Left ventricle myocardium superior (tissue), 1 donor: ENCODE results near the gene TOX2. TPM values are rescaled to one million over a fixed set of nuclear protein-coding genes. Genes with fewer than 3 reads are reported as not detected.

Source experiments
- ATAC-seq: fragments of 200-7000 bp; cut with Tn5 transposase; one replicate; pipeline ENCODE4 v1.9.1; 2020; ENCODE audit warnings: mild to moderate bottlenecking, moderate library complexity
- DNase-seq: peaks from one replicate; pipeline ENCODE4 v3.0.0-alpha.2; 2020
- intact Hi-C: fragments of 100-400 bp; cut with micrococcal nuclease; formaldehyde crosslinking; loops from one replicate; pipeline ENCODE4 v1.11.0; 2022
- total RNA-seq: library from RNA; stranded (reverse); fragmentation: NEBNext Ultra II Directional; extraction: Animal tissue kit (Norgen Biotek cat#: 25700); gene quantifications from one replicate; pipeline ENCODE4 v1.2.1, GENCODE V29; 2021
- donor health status: DM: no; HTN: yes; CAD: no; lungs with severe emphysema.

TOX2 gene
- total RNA-seq, 1 donor from 2014 or later: 0.47 TPM

- DNase-seq: no peak
These were observed 107.8 kb downstream of the TOX2 start for GRCh38 chr20:44022464-44022863.

DNA sequence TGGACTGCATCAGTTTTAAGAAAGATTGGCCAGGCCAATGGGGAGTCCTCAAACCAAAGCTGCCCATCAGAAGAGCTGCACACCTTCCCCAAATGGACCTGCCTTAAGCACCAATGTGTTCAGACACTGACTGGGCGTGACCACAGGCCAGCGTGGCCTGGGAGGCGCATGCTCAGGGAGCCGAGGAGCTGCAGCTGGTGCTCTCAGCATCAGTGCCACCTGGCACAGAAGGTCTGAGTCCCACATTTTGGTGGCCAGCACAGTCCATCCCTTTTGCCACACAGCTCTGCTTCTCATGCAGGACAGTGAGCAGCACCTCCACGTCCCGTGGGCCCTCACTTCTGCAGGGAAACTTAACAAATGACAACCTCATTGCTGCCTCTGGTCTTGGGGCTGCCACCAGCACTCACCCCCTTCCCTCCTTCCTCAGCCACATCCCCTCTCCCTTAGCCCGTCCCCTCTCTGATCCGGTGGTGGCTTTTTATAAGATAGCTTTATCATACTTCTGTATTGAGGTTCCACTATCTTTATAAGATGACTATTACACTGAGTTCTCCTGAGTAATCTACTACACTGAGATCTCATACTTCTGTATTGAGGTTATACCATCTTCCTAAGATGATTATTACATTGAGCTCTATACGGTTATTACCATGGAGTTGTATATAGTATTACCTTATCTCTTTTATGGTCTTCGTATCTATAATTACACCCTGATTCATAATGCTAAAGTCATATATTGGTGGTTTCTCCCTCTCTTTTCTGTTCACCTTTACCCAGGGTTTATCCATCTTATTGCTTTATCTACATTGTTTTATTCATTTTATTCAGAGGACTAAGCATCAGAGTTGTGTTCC is 109.1 kb downstream of the TOX2 start:
- intact Hi-C loops: no loop called here
- no peak for ATAC-seq
- no peak for DNase-seq

More at GRCh38 chr20:44022464-44022863, 107.8 kb downstream of the TOX2 start:
- ATAC-seq: no peak
- intact Hi-C loops: no loop called here

DNA sequence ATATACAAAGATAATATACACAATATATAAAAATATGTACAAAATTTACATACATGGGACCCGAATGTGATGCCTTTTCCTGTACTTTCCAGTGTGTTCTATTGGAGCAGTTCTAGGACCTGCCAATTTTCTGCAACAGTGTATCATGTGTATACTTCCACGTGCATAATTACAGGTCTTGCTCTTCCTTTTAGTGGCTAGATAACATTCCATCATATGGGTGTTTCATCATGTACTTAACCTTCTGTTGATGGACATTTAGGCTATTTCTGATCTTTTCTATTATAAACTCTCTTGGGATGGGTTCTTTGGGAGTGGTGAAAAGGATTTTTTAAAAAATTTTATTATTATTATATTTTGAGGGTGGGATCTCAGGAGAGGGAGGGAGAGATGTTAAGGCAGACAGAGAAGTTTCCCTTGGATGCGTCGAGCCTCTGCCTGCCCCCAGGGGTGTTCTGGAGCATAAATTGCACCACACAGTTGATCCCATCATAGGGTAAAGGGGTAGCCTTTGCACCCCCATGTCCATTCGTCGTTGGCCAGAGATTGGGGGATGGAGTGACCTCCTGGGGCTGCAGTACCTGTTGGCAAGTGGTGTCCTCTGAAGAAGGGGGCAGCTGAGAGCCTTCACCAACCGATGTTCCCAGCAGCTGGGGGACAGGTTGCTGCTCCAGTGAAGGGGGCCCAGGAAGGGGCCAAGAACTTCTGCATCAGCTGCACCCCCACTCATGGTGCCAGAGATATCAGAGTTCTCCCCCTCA is 110.3 kb downstream of the TOX2 start:
- DNase-seq (no peak), ATAC-seq (no peak)
- intact Hi-C loops: no loop called here

DNA sequence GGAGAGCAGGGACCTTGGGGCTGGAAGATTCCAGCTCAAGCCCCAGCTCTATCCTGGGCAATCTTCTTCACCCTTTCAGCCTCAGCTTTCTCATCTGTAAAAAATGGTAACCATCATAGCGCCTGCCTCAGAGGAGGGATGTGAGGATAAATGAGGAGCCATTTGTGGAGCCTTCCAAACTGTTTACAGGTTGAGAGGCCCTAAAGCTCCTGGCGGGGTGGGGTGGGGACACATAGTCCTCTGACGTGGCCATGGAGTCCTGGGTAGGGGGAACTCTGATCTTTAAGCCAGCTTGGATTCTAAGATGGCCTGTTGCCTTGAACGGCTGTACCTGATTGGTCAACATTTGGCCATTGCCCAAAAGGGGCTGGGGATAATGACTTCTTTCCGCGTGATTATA is 111.1 kb downstream of the TOX2 start:
- DNase-seq (no peak), ATAC-seq (no peak)
- intact Hi-C loops: no loop called here

DNA sequence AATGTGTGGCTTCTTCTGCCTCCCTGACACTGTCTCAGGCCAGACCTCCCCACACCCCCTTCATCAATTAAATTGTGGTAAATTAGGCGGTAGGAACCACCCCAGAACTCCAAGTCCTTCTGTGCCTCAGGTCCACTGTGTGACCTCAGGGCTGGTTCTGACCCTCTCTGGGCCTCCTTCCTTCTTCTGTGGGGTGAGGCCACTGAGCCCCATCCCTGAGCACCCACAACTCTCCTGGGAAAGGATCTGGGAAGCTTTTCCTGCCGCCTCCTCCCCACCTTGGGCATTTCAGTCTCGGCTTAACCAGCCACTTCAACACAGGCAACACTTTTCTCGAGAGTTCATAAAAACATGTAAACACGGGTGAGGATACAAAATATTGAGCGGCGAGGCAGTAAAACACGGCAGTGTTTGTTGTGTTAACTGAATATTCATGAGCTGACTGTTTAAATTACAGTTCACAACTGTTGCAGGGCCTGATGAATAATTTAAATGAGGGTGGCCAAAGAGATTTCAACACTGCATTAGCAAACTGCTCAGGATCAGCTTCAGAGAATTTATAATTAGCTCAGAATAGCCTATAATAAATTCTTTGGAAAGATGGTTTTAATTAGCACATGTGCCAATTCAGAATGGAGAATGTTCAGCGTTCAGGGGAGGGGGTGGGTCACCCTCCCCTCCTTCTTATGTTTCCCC is 112.1 kb downstream of the TOX2 start:
- intact Hi-C loops: no loop called here
- DNase-seq (no peak), ATAC-seq (no peak)

DNA sequence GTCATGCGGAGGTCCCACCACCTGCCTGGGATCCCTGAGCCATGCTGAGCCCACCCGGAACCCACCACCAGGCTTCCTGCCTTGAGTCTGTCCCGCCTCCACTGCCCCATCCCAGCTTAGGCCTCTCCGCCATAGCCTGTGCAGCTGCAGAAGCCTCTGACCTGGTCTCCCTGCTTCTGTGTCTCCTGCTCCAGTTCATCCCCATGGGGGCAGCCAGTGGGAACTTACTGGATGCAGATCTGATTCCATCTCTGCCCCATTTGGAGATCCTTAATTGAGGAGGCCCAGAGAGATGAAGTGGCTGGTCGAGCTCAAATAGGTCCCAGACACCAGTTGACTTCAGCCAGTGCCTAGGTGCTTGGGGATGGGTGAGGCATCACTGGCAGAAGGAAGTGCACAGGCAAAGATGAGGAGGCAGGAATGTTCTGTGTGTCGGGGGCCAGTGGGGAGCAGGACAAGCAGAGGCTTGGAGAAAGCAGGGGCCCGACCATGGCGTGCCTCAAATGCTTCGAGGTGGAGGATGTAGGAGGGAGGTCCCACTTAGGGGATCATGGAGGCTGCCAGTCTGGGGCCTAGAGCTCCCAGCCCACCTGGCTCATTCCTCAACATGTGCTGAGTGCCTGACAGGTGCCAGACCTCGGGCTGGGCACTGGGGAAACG is 112.8 kb downstream of the TOX2 start:
- DNase-seq: no peak
- no peak for ATAC-seq
- intact Hi-C loops: no loop called here

GRCh38 chr20:44028003-44028730 is 113.5 kb downstream of the TOX2 start:
- intact Hi-C loops: no loop called here
- no peak for ATAC-seq
- DNase-seq: no peak

- ATAC-seq (no peak), DNase-seq (no peak)
- intact Hi-C loops: no loop called here
These were observed 114.5 kb downstream of the TOX2 start for GRCh38 chr20:44028868-44029847.

GRCh38 chr20:44029848-44030230 is 115.2 kb downstream of the TOX2 start:
- ATAC-seq (no peak), DNase-seq (no peak)
- intact Hi-C loops: no loop called here

DNA sequence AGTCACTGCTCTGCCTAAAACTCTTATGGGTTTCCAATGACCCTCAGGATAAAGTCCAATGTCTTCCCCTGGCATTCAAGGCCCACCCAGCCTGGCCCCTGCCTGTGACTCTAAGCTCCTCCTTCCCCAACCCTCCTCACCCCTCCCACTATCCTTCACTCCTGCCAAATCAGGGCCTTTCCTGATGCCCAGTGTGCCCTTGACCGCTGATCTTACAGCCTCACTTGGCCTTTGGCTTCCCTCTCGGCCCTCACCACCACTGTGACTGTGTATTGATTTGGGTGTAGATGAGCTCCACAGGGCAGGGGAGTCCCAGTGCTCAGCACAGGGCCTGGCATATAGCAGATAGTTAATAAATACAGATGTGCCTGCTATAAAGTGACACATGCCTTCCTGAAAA is 115.7 kb downstream of the TOX2 start:
- ATAC-seq (no peak), DNase-seq (no peak)
- intact Hi-C loops: no loop called here

- intact Hi-C loops: no loop called here
- no peak for DNase-seq
- peak; percentile 66 for ATAC-seq
These were observed 116.4 kb downstream of the TOX2 start for GRCh38 chr20:44031001-44031574.

GRCh38 chr20:44031781-44032582 is 117.3 kb downstream of the TOX2 start:
- intact Hi-C loops: no loop called here
- no peak for DNase-seq
- ATAC-seq: no peak

GRCh38 chr20:44032583-44033331 is 118.1 kb downstream of the TOX2 start:
- intact Hi-C loops: no loop called here
- DNase-seq (no peak), ATAC-seq (no peak)

GRCh38 chr20:44033344-44033743 is 118.7 kb downstream of the TOX2 start:
- no peak for DNase-seq
- intact Hi-C loops: no loop called here
- ATAC-seq: no peak

GRCh38 chr20:44033873-44034272 is 119.2 kb downstream of the TOX2 start:
- intact Hi-C loops: no loop called here
- ATAC-seq (no peak), DNase-seq (no peak)

GRCh38 chr20:44034451-44034850 is 119.8 kb downstream of the TOX2 start:
- ATAC-seq (no peak), DNase-seq (no peak)
- intact Hi-C loops: no loop called here
